ENCODE measurements around the gene RIC8A. TPM values are rescaled to one million over a fixed set of nuclear protein-coding genes. Genes with fewer than 3 reads are reported as not detected.

Gene RIC8A
- total and polyA plus RNA-seq, 10 of the 15 experiments (the other 5 are each of a cell fraction or from before 2014, with no cell fraction given) = 10.4 to 157 (median 81.4) TPM

DNA sequence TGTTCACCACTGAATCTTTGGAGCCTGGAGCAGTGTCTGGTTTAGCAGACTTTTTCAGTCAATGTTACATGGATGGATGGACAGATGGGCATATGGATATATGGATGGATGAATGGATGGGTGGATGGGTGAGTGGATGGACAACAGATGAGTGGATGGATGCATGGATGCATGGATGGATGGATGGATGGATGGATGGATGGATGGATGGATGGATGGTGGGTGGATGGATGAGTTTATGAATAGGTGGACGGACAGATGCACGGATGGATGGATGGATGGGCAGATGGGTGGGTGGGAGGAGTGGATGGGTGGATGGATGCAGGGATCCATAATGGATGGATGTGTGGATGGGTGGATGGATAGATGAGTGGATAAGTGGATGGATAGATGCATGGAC, 48.3 kb downstream of the RIC8A start:
- intact Hi-C loops (cut with micrococcal nuclease; ENCODE audit: unreplicated experiment) (no loop called here), in situ Hi-C loops (cut with MboI) (no loop called here)
- WGBS (ENCODE audit: insufficient coverage, insufficient replicate concordance, low lambda C conversion rate, missing lambda C conversion rate) = no CpG with 5 or more reads among the region's 2 CpGs
- RAD21 ChIA-PET (ENCODE audit: unreplicated experiment) = no interaction called here
- peaks cover 7 to 15% of the 10 kb centered on the region in 2 experiments; a peak in 3 of 4 replicates for H3K36me3 ChIP-seq (ENCODE audit: control insufficient read depth in 2 of 2, insufficient read depth in 2 of 2, low read length in 1 of 2)
- no peaks in the 10 kb centered on the region for H3K27me3 ChIP-seq (replicated peaks in 1 of 2; ENCODE audit: control insufficient read depth in 2 of 2, insufficient read depth in 2 of 2, low read length in 1 of 2)
- DNase-seq (ENCODE audit: low read depth, low spot score) (no peak), ATAC-seq (no peak), FAIRE-seq (no peak)
- no peak overlapping the region for H3K9ac ChIP-seq (ENCODE audit: control insufficient read depth, insufficient read depth, low read length)
- no peak for TF ChIP-seq ASH2L (IDR thresholded peaks at IDR 0.05; ENCODE audit: borderline replicate concordance, low read depth)
- TF ChIP-seq ZNF384 (IDR thresholded peaks at IDR 0.05; ENCODE audit: borderline replicate concordance, low read depth, low read length) = no peak
- no peaks in the 10 kb centered on the region for H3K79me2 ChIP-seq (ENCODE audit: control insufficient read depth, insufficient read depth, low read length)
- BruUV-seq (replicated peaks) = no TSS peak
- H3K4me3 ChIP-seq = no peak overlapping the region
- no peak overlapping the region for H2AFZ ChIP-seq (ENCODE audit: control insufficient read depth, low read depth, low read length)
- CTCF ChIA-PET = interaction anchor here (1.1 kb wide), 1 partner anchor 18 kb away, joined by 3 read pairs; no protein-coding TSS in a partner anchor
- SMC1A ChIA-PET (ENCODE audit: uncharacterized antibody, unreplicated experiment) = no interaction called here
- H3K4me1 ChIP-seq (ENCODE audit: control insufficient read depth, insufficient read depth, low read length) = peaks cover 13% of the 10 kb centered on the region
- POLR2A ChIA-PET = interaction anchor here (0.6 kb wide), 1 partner anchor 57 kb away, joined by 3 read pairs; no protein-coding TSS in a partner anchor
- no peak overlapping the region for H3K4me2 ChIP-seq (ENCODE audit: control insufficient read depth, insufficient read depth)
- no peak overlapping the region for H3K27ac ChIP-seq (ENCODE audit: control insufficient read depth, insufficient read depth)
- no peaks in the 10 kb centered on the region for H4K20me1 ChIP-seq (ENCODE audit: control insufficient read depth, insufficient read depth)
- H3K9me3 ChIP-seq (replicated peaks; ENCODE audit: control insufficient read depth, insufficient read depth, low read length) = no peaks in the 10 kb centered on the region; the same call in 2 of the 3 replicates

- DNase-seq (ENCODE audit: low read depth, low spot score) (no peak), ATAC-seq (peak; percentile 78), FAIRE-seq (peak; percentile 18)
- ChIA-PET RAD21 (ENCODE audit: unreplicated experiment) (interaction anchor here (0.7 to 1.3 kb wide), 3 partner anchors 8 to 73 kb away, joined by 3 to 4 read pairs (median 3); no protein-coding TSS in a partner anchor), POLR2A (interaction anchor here (0.5 to 1.3 kb wide), 5 partner anchors 9 to 518 kb away, joined by 3 read pairs; no protein-coding TSS in a partner anchor), CTCF (interaction anchor here (0.7 to 1.8 kb wide), 6 partner anchors 9 to 53 kb away, joined by 3 to 6 read pairs (median 4); partner anchors contain the start of genes BET1L, PSMD13, RIC8A and SIRT3), SMC1A (ENCODE audit: uncharacterized antibody, unreplicated experiment) (interaction anchor here (1.0 to 1.1 kb wide), 3 partner anchors 10 to 105 kb away, joined by 3 to 4 read pairs (median 3); no protein-coding TSS in a partner anchor)
- Histone ChIP-seq H3K4me1 (ENCODE audit: control insufficient read depth, insufficient read depth, low read length) (peaks cover 13% of the 10 kb centered on the region), H3K27ac (ENCODE audit: control insufficient read depth, insufficient read depth) (0 out of 2 replicates have a peak overlapping the region, but pooled peaks have one; percentile 12), H3K9me3 (replicated peaks; ENCODE audit: control insufficient read depth, insufficient read depth, low read length) (peaks cover 2% of the 10 kb centered on the region; the same call in 2 of the 3 replicates), H3K79me2 (ENCODE audit: control insufficient read depth, insufficient read depth, low read length) (no peaks in the 10 kb centered on the region), H3K4me3 (no peak overlapping the region), H4K20me1 (ENCODE audit: control insufficient read depth, insufficient read depth) (no peaks in the 10 kb centered on the region), H3K9ac (ENCODE audit: control insufficient read depth, insufficient read depth, low read length) (no peak overlapping the region), H3K4me2 (ENCODE audit: control insufficient read depth, insufficient read depth) (peak overlapping the region; percentile 54), H3K36me3 (ENCODE audit: control insufficient read depth in 2 of 2, insufficient read depth in 2 of 2, low read length in 1 of 2) (peaks cover 0 to 10% of the 10 kb centered on the region in 2 experiments; a peak in 3 of 4 replicates), H3K27me3 (replicated peaks in 1 of 2; ENCODE audit: control insufficient read depth in 2 of 2, insufficient read depth in 2 of 2, low read length in 1 of 2) (no peaks in the 10 kb centered on the region), H2AFZ (ENCODE audit: control insufficient read depth, low read depth, low read length) (peak overlapping the region; percentile 10; the same call in 1 of the 2 replicates)
- intact Hi-C loops (cut with micrococcal nuclease; ENCODE audit: unreplicated experiment) = no loop called here
- 29% methylated on average over 13 of the region's 14 CpGs for WGBS (ENCODE audit: insufficient coverage, insufficient replicate concordance, low lambda C conversion rate, missing lambda C conversion rate)
- no TSS peak for BruUV-seq (replicated peaks)
- in situ Hi-C loops (cut with MboI) = no loop called here
- TF ChIP-seq, protein P1, sequence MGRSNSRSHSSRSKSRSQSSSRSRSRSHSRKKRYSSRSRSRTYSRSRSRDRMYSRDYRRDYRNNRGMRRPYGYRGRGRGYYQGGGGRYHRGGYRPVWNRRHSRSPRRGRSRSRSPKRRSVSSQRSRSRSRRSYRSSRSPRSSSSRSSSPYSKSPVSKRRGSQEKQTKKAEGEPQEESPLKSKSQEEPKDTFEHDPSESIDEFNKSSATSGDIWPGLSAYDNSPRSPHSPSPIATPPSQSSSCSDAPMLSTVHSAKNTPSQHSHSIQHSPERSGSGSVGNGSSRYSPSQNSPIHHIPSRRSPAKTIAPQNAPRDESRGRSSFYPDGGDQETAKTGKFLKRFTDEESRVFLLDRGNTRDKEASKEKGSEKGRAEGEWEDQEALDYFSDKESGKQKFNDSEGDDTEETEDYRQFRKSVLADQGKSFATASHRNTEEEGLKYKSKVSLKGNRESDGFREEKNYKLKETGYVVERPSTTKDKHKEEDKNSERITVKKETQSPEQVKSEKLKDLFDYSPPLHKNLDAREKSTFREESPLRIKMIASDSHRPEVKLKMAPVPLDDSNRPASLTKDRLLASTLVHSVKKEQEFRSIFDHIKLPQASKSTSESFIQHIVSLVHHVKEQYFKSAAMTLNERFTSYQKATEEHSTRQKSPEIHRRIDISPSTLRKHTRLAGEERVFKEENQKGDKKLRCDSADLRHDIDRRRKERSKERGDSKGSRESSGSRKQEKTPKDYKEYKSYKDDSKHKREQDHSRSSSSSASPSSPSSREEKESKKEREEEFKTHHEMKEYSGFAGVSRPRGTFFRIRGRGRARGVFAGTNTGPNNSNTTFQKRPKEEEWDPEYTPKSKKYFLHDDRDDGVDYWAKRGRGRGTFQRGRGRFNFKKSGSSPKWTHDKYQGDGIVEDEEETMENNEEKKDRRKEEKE (IDR thresholded peaks at IDR 0.05) = no peak
- TF ChIP-seq, protein P2, sequence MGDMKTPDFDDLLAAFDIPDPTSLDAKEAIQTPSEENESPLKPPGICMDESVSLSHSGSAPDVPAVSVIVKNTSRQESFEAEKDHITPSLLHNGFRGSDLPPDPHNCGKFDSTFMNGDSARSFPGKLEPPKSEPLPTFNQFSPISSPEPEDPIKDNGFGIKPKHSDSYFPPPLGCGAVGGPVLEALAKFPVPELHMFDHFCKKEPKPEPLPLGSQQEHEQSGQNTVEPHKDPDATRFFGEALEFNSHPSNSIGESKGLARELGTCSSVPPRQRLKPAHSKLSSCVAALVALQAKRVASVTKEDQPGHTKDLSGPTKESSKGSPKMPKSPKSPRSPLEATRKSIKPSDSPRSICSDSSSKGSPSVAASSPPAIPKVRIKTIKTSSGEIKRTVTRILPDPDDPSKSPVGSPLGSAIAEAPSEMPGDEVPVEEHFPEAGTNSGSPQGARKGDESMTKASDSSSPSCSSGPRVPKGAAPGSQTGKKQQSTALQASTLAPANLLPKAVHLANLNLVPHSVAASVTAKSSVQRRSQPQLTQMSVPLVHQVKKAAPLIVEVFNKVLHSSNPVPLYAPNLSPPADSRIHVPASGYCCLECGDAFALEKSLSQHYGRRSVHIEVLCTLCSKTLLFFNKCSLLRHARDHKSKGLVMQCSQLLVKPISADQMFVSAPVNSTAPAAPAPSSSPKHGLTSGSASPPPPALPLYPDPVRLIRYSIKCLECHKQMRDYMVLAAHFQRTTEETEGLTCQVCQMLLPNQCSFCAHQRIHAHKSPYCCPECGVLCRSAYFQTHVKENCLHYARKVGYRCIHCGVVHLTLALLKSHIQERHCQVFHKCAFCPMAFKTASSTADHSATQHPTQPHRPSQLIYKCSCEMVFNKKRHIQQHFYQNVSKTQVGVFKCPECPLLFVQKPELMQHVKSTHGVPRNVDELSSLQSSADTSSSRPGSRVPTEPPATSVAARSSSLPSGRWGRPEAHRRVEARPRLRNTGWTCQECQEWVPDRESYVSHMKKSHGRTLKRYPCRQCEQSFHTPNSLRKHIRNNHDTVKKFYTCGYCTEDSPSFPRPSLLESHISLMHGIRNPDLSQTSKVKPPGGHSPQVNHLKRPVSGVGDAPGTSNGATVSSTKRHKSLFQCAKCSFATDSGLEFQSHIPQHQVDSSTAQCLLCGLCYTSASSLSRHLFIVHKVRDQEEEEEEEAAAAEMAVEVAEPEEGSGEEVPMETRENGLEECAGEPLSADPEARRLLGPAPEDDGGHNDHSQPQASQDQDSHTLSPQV (IDR thresholded peaks at IDR 0.05) = no peak
- TF ChIP-seq, protein P3, sequence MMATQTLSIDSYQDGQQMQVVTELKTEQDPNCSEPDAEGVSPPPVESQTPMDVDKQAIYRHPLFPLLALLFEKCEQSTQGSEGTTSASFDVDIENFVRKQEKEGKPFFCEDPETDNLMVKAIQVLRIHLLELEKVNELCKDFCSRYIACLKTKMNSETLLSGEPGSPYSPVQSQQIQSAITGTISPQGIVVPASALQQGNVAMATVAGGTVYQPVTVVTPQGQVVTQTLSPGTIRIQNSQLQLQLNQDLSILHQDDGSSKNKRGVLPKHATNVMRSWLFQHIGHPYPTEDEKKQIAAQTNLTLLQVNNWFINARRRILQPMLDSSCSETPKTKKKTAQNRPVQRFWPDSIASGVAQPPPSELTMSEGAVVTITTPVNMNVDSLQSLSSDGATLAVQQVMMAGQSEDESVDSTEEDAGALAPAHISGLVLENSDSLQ (IDR thresholded peaks at IDR 0.05) = no peak
These were observed 49.6 kb downstream of the RIC8A start for GRCh38 chr11:256952-257737.
